B cell (primary cell): ENCODE measurements around the gene ITPR1.

Experiments
- CTCF ChIP-seq: fragments of 200-600 bp; IDR thresholded peaks from one replicate; pipeline ENCODE4 v1.8.0; 2022; ENCODE audit warnings: antibody characterized with exemption, mild to moderate bottlenecking
- EZH2 ChIP-seq: IDR thresholded peaks from 2 replicates; pipeline ENCODE4 v1.6.1; 2012; ENCODE audit warnings: borderline replicate concordance, low read depth, mild to moderate bottlenecking, moderate library complexity, low read length; ENCODE audit not compliant: insufficient read depth, poor library complexity, severe bottlenecking

- no peak for TF ChIP-seq CTCF
- TF ChIP-seq EZH2 = no peak
Measured at GRCh38 chr3:4471907-4472306, 21.2 kb upstream of the ITPR1 start.
